Stimulated activated CD8-positive, alpha-beta memory T cell treated with anti-CD3 and anti-CD28 coated beads, Interleukin-12 subunit alpha, Interleukin-12 subunit beta, amount 100 ng/mL, for 24 hours (primary cell): ENCODE data around the gene SARDH.

ENCODE experiments used
- DNase-seq: peaks from one replicate; pipeline ENCODE4 v3.0.0-alpha.2; 2020; ENCODE audit errors: extremely low read depth

Gene SARDH

DNA sequence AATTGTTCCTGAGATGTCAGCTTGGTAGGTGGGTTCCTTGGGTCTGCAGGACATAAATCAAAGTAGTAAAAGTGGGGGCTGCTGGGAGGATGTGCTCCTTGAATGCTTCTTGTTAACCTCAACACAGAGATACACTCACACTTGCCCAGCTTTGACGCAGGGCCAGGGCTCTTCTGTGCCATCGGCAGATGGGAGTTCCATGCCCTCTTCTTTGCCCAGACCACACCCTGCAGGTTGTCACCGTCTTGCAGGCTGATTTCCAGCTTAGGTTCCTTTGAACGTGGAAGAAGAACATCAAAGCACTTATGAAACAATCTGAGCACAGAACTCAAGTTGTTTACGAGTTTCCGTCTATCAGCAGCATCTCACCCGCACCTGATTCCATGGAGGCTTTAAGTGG, 91.0 kb downstream of the SARDH start:
- no peak for DNase-seq

DNA sequence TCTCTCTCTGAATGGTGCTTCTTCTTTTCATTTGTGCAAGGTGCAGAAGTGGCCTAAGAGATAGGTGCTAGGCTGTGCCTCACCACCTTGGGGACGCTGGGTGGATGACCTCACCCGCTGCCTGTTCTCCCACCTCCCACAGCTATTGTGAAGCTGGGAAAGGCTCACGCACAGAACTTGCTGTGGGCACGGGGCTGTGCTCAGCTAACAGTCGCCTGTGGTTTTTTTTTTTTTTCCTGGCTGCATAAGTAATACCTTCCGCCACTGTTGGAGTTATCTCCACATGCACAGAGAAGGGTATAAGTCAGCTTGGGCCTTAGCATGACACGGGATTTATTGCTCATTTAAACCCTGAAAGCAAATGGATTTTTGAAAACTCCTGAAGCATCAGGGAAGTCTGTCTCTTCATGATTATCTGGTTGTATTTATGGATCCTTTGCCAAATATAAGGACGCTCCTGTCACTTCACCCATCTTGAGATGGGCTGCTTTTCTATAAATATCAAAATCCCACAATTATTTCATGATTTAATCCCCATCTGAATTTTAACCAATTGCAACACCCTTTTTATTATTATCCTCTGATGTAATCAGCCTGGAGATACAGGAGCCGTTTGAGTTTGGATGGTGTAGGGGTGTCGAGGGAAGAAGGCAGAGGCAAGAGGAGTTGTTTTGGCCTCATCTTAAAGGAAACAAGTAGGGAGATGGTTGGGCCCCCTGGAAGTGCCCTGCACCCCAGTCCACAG, 93.0 kb downstream of the SARDH start:
- no peak for DNase-seq

DNA sequence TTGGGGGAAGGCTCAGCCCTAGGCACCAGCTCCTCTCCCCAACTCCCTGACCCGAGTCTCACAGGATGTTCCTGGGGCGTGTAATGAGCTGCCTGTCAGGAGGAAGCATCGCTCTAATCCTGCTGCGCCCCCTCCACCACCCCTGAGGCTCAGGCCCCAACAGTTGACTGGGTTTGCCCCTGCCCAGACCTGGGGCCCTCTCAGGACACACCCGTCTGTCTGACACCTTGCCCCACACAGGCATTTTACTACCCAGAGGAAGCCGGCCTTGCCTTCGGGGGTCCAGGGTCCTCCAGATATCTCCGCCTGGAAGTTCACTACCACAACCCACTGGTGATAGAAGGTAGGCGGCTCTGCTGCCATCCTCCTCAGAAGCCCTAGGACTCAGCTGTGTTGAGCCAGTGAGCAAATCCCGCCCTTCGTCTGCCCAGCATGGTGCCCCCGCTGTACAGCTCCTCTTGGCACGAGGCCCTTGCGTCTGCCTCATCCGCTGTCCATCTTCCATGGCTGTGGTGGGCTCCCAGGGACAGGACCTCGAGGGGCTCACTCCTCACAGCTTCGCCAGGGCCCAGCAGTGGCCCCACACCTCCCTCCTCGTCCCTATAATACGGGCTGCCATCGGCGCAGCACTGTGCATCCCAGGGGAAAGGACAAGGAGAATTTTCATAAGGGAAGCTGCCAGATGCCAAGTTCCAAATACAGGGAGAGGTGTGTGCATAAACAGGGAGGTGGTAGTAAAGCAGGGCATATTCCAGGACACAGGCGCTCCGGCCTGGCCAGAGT, 94.0 kb downstream of the SARDH start:
- DNase-seq: no peak

DNA sequence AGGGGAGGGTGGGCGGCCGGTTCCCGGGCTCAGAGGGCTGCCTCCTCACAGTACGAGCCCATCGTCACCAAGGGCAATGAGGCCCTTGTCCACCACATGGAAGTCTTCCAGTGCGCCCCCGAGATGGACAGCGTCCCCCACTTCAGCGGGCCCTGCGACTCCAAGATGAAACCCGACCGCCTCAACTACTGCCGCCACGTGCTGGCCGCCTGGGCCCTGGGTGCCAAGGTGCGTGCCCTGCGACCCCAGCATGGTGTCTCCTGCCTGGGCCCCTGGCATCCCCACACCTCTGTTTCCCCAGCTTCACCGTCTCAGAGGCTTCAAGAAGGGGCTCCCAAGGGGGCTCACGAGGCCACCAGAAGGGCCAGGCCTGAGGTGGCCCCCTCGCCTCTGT, 94.8 kb downstream of the SARDH start:
- DNase-seq: no peak

DNA sequence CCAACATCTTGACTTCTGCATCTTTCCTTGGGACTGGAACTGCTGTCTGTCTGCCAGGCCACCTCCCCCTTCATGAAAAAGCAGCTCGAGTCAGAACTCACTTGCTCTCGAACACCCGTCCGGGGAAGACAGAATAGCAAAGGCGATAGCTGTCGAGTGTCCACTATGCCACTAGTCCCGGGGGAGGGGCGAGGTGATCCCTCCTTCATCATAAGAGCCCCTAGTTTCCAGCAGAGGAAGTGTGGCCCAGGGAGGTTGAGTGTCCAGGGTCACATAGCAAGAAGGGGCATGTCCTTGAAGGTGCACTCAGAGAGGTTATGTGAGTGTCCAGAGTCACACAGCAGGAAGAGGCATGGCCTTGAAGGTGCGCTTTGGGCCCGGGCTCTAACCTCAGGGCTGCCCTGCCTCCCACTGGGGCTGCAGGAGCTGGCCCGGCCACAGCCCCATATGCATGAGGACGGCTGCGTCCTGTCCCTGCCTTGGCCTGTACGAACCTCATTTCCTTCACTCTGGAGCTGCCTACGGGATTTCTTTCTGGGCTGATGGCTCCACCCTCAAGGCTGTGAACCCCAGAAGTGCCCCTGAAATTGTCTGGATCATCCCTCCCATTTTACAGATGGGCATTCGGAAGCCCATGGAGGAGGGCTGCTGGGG, 95.3 kb downstream of the SARDH start:
- DNase-seq: no peak

DNA sequence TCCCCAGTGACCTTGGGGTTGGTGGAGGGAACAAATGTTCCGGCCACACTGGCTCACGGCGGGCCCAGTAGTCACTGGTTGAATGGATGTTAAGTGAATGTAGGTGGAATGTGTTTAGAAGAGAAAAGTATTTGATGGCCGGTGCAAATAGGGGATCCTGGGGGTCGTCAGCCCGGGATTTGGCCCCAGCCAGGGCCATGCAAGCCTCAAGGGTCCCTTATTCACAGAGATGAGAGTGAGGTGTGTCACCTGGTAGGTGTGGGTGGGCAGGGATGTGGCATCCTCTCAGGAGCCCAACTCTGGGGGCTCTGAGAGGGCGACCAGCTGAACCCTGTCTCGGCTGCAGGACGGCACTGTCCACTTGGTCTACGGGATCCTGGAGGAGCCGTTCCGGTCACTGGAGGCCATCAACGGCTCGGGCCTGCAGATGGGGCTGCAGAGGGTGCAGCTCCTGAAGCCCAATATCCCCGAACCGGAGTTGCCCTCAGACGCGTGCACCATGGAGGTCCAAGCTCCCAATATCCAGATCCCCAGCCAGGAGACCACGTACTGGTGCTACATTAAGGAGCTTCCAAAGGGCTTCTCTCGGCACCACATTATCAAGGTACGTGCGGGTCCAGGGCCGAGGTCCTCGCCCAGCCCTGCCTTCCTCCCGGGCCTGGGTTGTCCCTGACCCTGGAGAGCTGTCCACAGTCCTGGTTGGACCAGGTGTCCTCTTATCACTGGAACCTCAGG, 96.1 kb downstream of the SARDH start:
- DNase-seq: no peak

DNA sequence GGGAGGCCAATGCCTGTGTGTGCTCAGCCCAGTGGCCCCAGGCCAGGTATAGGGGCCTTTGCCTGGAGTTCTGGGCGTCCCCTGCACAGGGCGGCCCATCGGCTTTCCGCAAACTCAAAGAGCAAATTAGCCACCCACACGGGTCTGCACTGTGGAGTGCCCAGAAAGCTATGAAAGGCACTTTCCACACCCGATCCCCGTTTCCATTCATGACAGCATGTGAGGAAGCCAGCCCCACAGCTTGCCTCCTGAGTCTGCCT, 96.8 kb downstream of the SARDH start:
- no peak for DNase-seq

DNA sequence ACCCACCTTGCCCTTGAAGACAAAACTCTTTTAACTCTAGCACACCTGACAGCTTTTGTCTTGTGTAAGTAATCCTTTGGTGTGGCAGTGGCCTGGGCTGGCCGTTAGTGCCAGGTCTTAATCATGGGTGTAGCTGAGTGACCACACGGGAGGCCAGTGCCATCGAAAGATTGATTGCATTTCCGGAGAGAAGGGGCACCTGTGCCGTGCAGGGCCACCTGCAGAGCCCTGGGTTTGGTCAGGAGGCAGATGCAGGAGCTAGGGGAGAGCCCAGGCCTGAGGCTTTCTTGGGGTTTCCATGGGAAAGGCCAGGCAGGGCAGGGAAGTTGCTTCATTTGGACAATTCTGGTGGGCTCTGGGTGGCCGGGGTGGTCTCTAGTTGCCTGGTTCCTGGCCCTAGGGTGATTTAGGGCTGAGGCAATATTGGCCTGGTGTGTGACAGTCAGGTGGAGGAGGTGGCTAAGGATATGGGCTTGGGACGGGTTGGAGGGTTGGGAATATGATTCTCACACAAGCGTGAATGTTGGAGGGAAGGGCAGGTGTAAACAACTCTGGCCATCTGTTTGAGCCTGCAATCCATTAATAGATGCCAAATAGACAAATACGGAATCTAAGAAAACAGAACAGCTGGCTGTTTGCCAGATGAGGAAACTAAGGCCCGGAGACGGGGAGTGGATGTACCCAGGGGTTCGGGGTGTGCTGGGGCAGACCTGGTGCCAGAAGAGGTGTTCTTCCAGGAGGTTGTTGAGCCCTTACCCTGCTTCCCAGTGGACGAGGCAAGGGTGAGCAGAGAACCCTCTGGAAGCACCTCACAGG, 97.4 kb downstream of the SARDH start:
- DNase-seq: no peak

DNA sequence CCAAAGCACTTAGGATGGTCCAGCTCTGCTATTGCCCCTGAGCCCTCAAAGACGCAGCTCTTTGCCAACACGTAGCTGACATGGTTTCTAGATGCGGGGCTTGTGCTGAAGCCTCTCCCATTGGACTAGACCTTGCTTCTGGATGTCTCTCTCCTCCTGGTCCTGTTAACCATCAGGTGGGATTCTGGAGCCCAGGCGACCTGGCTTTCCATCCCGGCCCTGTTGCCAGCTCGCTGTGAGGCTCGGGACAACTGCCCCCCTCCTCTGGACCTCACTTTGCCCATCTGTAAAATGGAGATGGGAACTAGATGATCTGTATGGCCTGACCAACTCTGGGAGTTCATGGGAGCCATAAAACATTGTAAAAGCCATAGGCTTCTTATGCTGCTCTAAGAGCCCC, 98.0 kb downstream of the SARDH start:
- DNase-seq: no peak

DNA sequence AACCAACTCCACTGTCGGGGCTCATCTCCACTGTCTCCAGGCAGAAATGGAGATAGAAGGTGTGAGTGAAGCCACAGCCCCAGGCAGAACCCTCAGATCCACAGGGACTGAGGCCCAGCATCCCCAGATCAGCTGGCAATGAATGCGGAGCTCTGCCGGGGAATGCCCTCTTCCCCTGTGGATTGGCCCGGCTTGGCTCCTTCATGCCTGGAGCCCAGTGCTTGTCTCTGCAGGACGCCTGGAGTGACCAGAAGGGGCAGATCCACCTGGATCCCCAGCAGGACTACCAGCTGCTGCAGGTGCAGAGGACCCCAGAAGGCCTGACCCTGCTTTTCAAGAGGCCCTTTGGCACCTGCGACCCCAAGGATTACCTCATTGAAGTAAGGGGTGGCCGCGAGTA, 98.5 kb downstream of the SARDH start:
- no peak for DNase-seq

DNA sequence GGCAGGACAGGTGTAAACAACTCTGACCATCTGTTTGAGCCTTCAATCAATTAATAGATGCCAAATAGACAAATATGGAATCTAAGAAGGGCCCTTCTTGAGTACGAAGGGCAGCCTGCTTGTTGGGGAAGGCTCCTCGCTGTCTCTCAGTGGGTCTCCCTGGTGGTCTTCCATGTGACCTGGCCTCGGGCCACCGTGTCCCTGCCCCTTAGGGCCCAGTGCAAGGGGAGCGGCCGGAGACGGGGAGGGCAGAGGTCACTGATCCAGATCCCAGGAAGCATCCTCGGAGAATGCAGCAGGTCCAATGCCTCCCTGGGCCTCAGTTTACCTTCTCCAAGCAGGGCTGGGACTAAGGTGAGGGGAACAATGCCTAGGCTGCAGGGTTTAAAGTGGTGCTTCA, 99.4 kb downstream of the SARDH start:
- no peak for DNase-seq

DNA sequence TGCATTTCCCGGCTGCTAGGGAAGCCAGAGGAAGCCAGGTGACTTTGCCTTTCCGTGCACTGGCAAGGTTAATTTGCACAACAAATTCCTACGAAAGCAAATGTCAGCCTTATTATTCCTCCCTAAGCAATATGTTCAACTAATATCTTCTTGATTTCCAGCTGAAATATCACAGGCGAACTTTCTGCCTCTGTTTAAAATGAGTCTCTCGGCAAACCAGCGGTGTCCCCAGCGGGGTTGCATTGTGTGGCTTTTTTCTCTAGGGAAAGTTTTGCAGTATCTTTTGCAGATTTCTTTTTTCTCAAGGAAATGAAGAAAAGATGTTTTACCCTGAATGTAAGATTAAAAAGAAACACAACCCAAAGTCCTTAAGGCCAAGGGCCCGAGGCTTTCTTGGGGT, 100.1 kb downstream of the SARDH start:
- no peak for DNase-seq

DNA sequence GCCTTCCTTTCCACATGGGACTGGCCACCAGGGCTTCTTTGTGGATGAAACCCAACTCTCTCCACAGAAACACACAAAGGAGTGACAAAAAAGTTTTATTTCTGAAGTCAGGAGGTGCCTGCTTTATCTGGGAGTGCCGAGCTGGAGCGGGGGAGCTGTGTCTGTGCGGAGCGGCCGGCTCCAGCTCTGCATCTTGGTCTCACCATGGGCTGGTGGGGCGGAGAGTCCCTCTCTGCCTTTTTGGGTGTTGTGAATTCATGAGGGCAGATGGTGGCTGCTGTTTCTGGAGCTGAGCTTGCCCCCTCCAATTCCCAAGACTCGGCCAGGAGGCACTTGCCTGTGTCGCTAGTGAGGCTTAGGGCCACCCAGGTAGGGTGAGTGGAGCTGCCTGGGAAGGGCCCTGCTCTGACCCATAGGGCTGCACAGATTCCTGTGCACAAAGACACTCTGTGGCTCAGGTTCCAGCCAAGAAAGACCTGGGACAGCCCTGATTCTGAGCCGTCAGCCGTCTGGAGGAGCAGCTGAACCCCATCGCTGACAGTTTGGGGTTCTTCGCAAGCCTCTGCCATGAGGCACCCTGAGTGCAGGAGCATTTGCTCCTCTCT, 100.6 kb downstream of the SARDH start:
- DNase-seq: no peak

DNA sequence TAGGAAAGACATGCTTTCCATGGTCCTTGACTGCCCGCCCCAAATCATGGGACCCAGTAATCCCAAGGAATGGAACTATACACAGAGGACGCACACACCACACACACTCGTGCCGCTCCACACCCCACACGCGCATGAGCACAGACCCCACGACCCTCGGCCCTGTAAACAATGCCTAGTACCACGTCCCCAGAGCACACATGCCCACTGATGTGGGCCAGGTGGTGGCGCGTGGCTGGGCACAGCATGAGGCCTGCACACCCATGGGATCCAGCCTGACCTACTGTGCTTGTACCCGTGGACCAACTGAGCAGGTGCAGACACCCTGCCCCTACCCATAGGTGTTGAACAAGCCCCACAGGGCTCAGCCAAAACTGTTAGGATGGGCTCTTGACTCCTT, 101.2 kb downstream of the SARDH start:
- no peak for DNase-seq

DNA sequence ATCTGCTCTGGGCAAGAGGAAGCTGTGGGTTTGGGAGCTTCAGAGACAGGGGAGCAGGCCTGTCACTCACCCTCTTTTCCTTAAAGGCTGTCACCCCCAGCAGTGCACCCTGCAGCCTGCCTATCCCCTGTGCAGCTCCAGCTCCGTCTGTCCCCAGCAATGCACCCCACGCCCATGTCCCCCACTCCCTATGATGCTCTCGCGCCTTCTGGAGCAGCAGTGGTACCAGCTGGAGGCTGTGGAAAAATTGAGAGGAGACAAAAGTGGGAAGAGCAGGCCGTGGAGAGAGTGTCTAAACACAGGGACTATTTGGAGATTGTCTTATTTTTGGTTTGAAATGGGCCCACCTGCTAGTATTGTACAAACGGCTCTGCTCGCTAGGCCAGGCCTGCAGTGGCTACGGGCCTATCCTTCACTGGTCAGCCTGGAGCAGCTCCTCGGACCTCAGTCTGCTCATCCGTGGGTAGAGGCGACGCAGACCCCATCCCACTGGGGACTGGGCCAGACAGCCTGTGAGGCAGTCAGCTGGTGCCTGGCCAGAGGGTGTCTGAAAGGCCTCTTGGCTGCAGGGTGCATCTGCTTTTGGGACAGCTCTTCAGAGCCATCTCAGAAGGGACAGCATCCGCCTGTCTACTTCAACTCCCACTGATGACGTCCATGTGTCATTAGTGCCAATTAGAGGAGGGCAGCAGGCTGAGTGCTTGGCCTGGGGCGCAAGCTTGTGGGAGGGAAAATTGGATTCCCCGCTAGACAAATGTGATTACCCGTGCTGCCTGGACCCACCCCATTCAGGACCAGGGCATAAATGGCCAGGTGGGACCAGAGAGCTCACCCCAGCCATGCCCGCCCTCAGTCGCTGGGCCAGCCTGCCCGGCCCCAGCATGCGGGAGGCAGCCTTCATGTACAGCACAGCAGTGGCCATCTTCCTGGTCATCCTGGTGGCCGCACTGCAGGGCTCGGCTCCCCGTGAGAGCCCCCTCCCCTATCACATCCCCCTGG, 102.3 kb downstream of the SARDH start, which contains the start of gene DBH:
TSS of gene DBH (plus strand) at position 831 of the 999 bp plus-strand sequence. CDS start at position 840, 9 bp downstream.
- DNase-seq: no peak

DNA sequence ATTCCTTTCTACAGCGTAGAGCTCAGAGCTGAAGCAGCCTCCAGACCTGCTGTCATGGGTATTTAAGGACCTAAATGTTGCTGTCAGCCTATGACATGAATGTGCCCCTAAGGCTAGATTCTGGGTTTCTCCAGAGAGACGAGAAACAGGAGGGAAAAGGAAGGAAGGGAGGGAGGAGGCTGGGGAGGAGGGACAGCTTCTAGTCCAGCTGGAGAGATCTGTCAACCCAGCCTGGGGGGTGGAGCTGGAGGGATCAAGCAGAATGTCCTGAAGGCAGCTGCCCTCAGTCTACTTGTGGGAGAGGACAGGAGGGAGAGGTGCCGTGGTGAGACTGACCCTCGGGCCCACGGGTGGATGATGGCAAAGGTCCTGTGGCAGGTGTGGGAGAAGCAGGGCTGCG, 103.1 kb downstream of the SARDH start:
- no peak for DNase-seq

DNA sequence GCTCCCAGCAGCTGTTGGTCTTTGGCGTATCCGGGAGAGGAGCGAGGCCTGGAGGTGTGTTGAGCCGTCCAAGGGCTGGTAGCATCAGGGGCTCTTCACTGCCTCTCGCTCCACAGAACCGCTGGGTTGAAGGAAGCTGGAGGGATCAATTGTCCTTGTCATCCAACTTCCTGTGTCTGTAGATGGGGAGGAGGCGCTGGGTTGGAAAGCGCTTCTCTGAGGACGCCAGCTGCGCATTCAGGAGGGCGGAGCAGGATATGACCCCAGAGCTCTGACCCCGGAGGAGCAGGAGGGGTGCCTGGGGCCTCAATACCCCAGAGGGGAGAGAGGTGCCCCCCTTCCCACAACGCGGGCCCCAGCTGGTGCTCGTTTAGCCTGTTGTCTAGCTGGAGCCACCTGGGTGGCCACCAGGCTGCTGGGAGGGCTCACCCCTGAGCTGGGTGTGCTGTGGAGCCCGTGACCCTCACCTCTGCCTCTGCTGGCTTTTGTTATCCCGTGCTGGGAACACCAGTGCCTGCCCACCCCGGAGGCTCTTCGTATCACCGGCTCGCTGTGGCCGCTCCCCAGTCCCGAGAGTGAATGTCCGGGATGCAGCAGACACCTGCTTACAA, 104.0 kb downstream of the SARDH start:
- DNase-seq: no peak

DNA sequence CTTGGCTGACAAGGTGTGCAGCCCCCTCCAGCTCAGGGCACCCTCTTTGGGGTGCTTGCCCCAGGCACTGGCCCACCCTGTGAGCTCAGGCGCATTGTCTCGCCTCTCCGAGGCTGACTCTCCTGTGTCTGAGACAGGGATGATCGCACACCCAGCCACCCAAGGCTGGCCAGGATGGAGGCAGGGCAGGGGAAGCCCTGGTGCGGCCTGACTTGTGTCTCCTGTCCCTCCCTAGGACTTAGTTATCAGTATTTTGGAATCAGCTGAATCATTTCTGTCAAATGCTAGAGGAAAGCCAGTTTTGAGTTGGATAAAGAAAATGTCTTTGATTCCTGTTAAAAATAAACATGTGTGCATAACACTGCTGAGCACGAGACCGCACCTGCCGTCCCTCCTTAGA, 104.5 kb downstream of the SARDH start:
- DNase-seq: no peak
